NCI-H1436 (cell line): ENCODE data around the gene AADACL4.
"Not testable (repeated sequence)": the region's sequence is repeated elsewhere in the genome, so short reads cannot be mapped to it uniquely, and the experiment has no call there.

Experiments used
- DNase-seq: peaks from one replicate; lab custom pipeline; 2025; lab: John Stamatoyannopoulos, UW

The AADACL4 gene

DNA sequence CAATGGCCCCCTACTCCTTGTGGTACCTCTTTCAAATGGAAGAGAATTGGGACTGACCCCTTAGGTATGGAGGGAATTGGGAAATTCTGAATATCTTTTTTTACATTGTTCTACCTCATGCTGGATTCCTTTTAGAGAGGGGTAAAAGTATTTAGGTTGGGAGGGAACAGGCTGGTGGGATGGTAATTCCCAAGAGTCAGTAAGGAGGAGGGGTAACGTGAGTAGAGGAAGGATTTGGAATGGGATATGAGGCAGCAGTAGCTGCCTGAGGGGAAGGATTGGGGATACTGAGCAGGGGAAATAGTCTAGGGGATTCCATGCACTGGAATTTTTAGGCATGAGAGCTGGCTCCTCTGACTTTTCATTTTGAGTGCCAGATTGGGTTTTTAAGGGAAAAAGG lies 68.2 kb downstream of the AADACL4 start:
- DNase-seq: no peak

DNA sequence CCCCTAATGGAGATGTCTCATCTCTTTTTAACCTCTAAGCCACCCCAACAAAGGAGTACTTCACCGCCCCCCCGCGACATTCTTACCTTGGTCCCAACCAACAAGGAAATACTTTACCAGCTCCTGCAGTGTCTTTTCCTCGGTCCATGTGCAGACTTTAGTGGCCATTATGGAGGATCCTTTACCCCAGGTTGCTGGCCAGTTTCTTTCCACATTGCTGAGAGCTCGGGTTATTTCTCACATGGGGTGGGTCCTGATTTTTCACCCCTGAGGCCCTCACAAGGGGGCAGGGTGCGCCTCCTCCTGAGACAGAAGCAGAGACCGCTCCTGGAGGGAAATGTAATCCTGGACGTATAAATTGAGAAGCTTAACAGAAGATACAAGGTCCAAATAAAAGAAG lies 69.0 kb downstream of the AADACL4 start:
- no peak for DNase-seq

DNA sequence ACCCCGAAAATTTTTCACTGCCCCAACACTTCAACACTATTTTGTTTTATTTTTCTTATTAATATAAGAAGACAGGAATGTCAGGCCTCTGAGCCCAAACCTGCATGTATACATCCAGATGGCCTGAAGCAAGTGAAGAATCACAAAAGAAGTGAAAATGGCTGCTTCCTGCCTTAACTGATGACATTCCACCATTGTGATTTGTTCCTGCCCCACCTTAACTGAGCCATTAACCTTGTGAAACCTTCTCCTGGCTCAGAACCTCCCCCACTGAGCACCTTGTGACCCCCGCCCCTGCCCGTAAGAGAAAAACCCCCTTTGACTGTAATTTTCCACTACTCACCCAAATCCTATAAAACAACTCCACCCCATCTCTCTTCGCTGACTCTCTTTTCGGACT lies 69.8 kb downstream of the AADACL4 start:
- not testable (repeated sequence) for DNase-seq

DNA sequence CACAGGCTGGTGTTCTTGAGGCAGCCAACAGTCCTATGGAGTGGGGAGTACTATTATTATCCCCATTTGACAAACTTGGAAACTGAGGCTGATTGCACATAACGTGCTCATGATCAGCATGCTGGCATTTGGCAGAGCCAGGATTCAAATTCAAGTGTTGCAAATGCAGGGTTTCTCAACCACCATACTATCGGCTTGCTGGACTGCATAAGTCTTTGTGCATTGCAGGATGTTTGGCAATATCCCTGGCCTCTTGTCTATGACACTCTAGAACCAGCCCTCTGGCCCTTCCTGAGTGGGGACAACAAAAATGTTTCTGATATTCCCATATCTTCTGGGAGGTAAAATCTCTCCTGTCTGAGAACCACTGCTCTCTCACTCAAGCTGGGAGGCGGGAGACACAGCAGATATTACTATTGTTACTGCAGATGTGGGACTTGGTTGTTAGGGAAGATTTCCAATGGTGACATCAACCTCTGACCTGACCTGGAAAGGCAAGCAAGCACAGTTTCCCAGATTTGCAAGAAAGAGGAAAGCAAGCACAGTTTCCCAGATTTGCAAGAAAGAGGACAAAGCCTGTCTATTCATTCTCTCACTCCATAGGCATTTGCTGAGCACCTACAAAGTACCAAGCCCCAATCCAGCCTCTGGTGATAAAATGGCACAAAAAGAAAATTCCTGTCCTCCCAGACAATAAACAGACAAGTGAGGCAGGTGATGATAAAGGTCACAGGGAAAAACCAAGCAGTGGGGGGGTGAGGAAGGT lies 71.0 kb downstream of the AADACL4 start:
- DNase-seq: no peak

DNA sequence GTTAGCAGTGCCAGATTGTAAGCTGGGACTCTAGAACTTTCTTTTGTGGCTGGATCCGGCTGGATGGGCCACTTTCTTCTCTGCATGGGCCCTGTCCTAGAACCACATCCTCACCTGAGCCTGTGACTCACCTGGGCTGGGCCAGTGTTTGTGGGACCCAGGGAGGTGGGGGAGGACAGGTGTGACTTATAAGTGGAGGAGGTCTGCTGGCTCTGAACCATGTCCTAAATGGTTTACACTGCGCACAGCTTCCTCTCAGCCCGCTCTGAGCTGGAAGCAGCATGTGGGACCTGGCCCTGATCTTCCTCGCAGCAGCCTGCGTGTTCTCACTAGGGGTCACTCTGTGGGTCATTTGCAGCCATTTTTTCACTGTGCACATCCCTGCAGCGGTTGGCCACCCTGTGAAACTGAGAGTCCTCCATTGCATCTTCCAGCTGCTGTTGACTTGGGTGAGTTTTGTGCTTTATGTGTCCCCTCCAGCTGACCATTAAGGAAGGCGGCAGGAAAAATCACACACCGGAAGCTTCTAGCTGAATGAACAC lies 72.1 kb downstream of the AADACL4 start, which contains the start of gene AADACL3:
Gene AADACL3 (plus strand): TSS at position 215 of the 542 bp plus-strand sequence. CDS start 67 bp downstream, at position 282.
- no peak for DNase-seq
